GM15510 (cell line): ENCODE data around the gene NIN.

ENCODE experiments used
- POLR2A ChIP-seq: IDR thresholded peaks from 3 replicates; pipeline ENCODE4 v1.6.1; 2011; ENCODE audit warnings: borderline replicate concordance; ENCODE audit not compliant: insufficient read length; ENCODE audit errors: extremely low read depth

NIN gene

DNA sequence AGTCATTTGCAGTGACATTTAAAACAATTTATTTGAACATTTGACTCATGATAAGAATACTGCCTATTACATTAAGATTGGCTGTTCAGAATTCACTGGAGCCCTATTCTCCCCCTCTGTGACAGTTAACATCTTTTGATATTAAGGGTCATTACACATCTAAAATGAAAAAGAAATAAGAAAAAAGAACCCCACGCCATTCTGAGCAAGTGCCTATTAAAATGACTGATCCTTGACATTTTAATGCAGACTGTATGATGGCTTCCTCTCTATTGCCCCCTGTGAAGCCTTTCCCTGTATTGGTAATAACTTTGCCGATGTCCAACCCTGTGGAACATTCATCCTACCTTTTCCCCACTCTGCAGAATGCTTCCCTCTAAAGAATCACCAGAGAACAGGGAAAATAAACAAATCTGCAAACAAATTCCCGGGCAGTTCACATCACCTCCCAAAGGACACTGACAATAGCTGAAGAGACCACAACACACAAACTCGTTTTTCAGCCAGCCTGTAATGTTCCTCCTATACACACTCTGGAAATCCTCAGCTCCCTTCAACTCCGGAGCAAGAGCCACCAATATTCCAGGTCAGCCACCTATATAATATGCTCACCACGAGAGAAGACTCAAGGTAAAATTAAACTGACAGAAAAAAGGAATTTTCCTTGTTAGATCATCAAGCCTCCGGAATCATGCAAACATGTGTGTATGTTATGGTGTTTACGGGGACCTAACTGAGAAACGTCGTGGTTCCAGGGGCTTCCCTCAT, 2.1 kb downstream of the NIN start:
- no peak for TF ChIP-seq POLR2A

DNA sequence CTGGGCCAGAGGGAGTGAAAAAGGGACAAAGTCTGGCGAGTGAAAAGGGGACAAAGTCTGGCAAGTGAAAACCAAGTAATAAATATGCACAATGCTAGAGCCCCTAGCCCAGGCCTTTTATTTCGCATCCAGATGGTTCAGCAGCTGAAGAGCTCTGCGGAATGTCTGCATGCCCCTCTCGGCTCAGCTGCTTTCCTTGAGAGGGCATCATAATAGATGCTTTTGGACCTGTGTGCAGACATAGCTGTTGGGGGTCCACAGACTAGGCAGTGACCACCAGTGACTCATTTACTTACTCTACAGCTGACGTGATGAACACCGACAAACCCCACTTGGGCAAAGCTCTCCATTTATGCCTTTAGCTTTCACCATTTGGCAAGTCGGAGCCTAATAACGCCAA, 4.3 kb downstream of the NIN start:
- no peak for TF ChIP-seq POLR2A

DNA sequence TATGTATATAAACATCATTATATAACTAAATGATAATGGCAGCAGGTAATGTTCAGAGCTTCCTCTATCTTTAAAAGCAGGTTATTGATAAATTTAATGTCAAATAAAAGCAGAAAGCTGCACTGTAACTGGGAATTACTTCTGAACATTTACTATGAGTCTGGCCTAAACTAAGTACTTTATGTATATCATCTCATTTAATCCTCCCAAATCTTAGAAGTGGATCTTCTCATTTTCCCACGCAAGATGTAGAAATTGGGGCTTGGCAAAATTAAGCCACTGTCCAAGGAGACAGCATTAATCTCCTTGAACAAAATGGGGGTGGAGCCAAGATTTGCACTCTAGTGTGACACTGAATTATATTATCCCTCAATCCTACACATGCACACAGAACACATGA, 5.7 kb downstream of the NIN start:
- no peak for TF ChIP-seq POLR2A

GRCh38 chr14:50823762-50824636, 7.0 kb downstream of the NIN start:
- peak; percentile 36 for TF ChIP-seq POLR2A

- TF ChIP-seq POLR2A: no peak
These were observed 7.8 kb downstream of the NIN start for GRCh38 chr14:50823051-50823761.

DNA sequence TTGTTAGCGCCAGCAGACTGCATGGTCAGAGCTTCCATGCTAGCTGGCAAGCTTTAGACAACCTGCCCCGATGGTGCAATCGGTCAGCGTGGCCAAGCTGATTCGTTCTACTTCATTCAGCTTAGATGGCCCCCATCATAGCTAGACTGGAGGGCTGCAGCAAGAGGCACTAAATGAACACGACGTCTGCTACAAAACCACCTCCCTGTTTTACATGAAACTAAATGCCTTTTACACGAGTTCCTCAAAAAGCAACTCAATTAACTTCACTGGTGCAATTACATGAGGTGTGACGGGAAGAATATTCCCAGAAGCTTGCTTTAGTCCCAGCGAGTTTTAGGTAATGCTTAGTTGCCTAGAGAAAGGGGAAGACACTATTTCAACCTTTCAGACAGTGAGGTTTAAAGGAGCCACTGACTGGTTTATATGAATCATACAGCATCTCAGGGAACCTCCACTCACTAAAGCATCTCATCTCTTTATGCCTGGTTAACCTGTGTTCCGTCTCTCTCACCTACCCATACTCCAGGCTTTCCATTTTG, 8.4 kb downstream of the NIN start:
- TF ChIP-seq POLR2A: no peak

GRCh38 chr14:50821510-50822464, 9.2 kb downstream of the NIN start:
- no peak for TF ChIP-seq POLR2A

DNA sequence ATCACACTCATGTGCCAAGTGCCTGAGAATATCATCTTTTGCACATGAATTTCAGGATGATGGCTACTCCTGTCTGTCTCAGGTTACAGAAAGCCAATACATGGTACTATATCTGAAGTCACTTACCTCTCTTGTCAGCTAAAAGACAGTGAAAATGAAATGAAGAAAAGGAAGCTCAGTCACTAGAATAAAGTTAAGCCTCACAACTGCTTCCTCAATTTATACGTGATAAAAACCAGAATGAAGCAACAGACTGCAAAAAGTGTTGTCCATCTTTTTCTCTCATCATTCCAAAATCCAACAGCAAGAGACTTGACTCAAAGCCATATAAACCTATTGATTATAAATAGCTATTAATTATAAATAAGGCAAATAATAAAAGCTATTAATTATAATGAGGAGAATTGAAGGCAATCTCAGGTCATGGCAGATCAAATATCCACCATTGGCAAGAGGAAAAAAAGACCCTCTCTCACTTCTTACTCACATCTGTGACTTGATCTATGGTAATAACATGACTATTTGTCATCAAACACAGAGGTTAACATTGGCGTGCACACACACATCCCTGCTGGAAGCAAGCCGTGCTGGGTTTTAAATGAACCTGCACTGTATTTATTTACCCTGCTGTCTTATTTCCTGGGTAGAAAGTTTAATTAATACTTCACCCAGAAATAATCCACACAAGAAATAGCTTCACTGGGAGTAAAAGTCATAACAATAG, 10.0 kb downstream of the NIN start:
- no peak for TF ChIP-seq POLR2A

- no peak for TF ChIP-seq POLR2A
These were observed 14.4 kb downstream of the NIN start for GRCh38 chr14:50816395-50817047.

DNA sequence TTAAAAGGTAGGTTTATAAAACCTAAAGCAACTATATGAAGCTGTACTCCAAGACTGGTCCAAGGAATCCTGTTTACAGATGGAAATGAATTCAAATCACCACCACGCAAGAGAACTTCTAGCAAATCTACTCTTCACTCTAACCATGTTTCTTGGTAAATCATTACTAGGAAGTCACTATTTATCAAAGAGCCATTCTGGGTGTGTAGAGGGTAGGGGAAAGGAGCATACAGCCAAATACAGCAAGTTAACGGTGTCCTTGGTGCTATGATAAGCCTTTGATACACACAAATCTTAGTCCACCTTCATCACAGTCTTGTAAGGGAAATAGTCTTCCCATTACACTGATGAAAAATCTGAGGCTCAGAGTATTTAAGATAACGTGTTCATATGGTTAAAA, 16.8 kb downstream of the NIN start:
- no peak for TF ChIP-seq POLR2A

GRCh38 chr14:50813544-50813863, 17.5 kb downstream of the NIN start:
- TF ChIP-seq POLR2A: no peak

DNA sequence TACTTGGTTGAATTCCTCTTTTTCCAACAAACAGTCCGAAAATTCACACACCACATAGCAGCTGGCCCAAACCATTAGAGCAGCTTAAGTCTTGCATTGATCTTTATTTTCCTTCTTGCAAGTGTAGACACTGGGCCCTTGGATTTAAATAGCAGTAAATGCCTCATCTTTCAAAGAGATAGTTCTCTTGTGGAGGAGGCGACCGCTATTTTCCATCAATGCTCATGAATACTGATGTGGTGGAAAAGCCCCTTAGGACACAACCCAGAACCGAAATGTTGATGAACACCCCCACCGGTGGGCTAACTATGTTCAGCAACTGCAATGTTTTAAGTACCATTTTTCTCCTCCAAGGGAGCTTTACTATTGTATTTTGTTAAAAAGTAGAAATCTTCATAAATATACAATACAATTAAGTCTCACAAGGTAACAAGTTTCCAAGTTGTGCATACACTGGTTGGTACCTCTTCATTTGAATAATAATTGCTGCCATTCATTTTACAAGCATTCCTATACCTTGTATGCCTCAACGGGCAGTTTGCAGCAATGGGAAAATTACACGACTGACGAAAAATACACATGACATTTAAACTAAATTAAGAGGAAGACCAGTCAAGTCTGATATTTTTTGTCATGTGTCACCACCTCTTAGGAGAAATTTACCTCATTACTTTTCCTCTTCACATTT, 18.0 kb downstream of the NIN start:
- no peak for TF ChIP-seq POLR2A
